Keratinocyte (primary cell): ENCODE data around the gene CDK15. TPM values are rescaled to one million over a fixed set of nuclear protein-coding genes. Genes with fewer than 3 reads are reported as not detected.

Experiments
- DNase-seq: peaks from one replicate; pipeline ENCODE4 v3.0.0-alpha.2; 2011; ENCODE audit warnings: low read depth, missing footprints, low spot score
- FAIRE-seq: peaks from 2 replicates; lab custom pipeline; 2011; peaks lifted over from hg19 to GRCh38; lab: Jason Lieb, UNC
- H2AFZ ChIP-seq: 2 replicates; pipeline ENCODE4 v1.6.0; 2012; ENCODE audit warnings: low read length, control low read depth, inconsistent platforms; ENCODE audit not compliant: control insufficient read depth
- H3K27ac ChIP-seq: 2 replicates; pipeline ENCODE4 v1.5.1; 2011; ENCODE audit warnings: low read length; ENCODE audit not compliant: control insufficient read depth, insufficient read depth
- H3K27me3 ChIP-seq: 3 replicates; pipeline ENCODE4 v1.6.0; 2011; ENCODE audit warnings: low read length; ENCODE audit not compliant: control insufficient read depth, insufficient read depth; ENCODE audit errors: extremely low read depth
- H3K36me3 ChIP-seq, 2 experiments: 2 replicates in 1 of 2; 3 replicates in 1 of 2; pipeline ENCODE4 v1.5.1; 2011; ENCODE audit warnings: low read length in 2 of 2, mild to moderate bottlenecking in 1 of 2; ENCODE audit not compliant: control insufficient read depth in 2 of 2, insufficient read depth in 2 of 2; ENCODE audit errors: extremely low read depth in 1 of 2
- H3K4me1 ChIP-seq: 3 replicates; pipeline ENCODE4 v1.5.1; 2011; ENCODE audit warnings: low read length; ENCODE audit not compliant: control insufficient read depth, insufficient read depth; ENCODE audit errors: extremely low read depth
- H3K4me2 ChIP-seq: 3 replicates; pipeline ENCODE4 v1.6.0; 2011; ENCODE audit warnings: low read depth, low read length; ENCODE audit not compliant: control insufficient read depth, insufficient read depth; ENCODE audit errors: extremely low read depth
- H3K4me3 ChIP-seq, 3 experiments: fragments of 200-600 bp in 1 of 3; sonication (generic) in 1 of 3; 2 replicates in 2 of 3; 3 replicates in 1 of 3; pipeline ENCODE4 v1.5.1; 2011 to 2016; ENCODE audit warnings: low read length in 3 of 3, mild to moderate bottlenecking in 3 of 3, control low read depth in 2 of 3, inconsistent platforms in 1 of 3, low read depth in 1 of 3, mixed read lengths in 1 of 3, mixed run types in 1 of 3, moderate library complexity in 1 of 3; ENCODE audit not compliant: control insufficient read depth in 2 of 3, insufficient read depth in 2 of 3; ENCODE audit errors: extremely low read depth in 1 of 3
- H3K79me2 ChIP-seq: 2 replicates; pipeline ENCODE4 v1.6.0; 2012; ENCODE audit warnings: low read length; ENCODE audit not compliant: control insufficient read depth, insufficient read depth
- H3K9ac ChIP-seq: 3 replicates; pipeline ENCODE4 v1.6.0; 2011; ENCODE audit warnings: low read length; ENCODE audit not compliant: control insufficient read depth, insufficient read depth; ENCODE audit errors: extremely low read depth
- H3K9me1 ChIP-seq: 3 replicates; pipeline ENCODE4 v1.6.0; 2011; ENCODE audit warnings: low read length; ENCODE audit not compliant: control insufficient read depth, insufficient read depth; ENCODE audit errors: extremely low read depth
- H3K9me3 ChIP-seq: 2 replicates; pipeline ENCODE4 v1.5.1; 2012; ENCODE audit warnings: low read depth, low read length; ENCODE audit not compliant: control insufficient read depth
- H4K20me1 ChIP-seq: 3 replicates; pipeline ENCODE4 v1.6.0; 2011; ENCODE audit warnings: low read length; ENCODE audit not compliant: control insufficient read depth, insufficient read depth; ENCODE audit errors: extremely low read depth
- EZH2 ChIP-seq: IDR thresholded peaks from one replicate; pipeline ENCODE4 v1.6.1; 2012; ENCODE audit warnings: inconsistent platforms, mild to moderate bottlenecking, low read length, moderate library complexity
- dilution Hi-C: fragments of 300-500 bp; cut with MboI; formaldehyde crosslinking; loops from one replicate; pipeline ENCODE4 v1.7.0; 2020; ENCODE audit warnings: low sequenced_read_pairs; ENCODE audit not compliant: extremely low pct_ligation_motif_present
- polyA plus RNA-seq, 5 experiments: library from polyadenylated mRNA; depleted of rRNA in 3 of 5; stranded (reverse) in 3 of 5; stranded (forward) in 1 of 5; unstranded in 1 of 5; fragments of >200 nt; gene quantifications; 1 replicate in 1 of 5; 2 replicates in 3 of 5; 3 replicates in 1 of 5; pipeline versions ENCODE4 v1.2.1 to v1.2.3, GENCODE V29; 2011 to 2012; ENCODE audit warnings: missing spikeins in 2 of 5, low read depth in 1 of 5, low replicate concordance in 1 of 5
- TF ChIP-seq, protein P1 (sequence below), 3 experiments: IDR thresholded peaks in 1 of 3; conservative IDR thresholded peaks in 1 of 3; optimal IDR thresholded peaks in 1 of 3; 2 replicates in 2 of 3; 3 replicates in 1 of 3; pipeline versions ENCODE3 to v1.5.1; 2011; ENCODE audit warnings: low read length in 3 of 3, mild to moderate bottlenecking in 3 of 3, moderate library complexity in 2 of 3, control low read depth in 1 of 3, inconsistent platforms in 1 of 3; ENCODE audit not compliant: insufficient read depth in 2 of 3; ENCODE audit errors: extremely low read depth in 1 of 3

CDK15 gene
- polyA plus RNA-seq, 1 donor (not counting 4 experiments of a cell fraction or from before 2014, with no cell fraction given) = 0.96 TPM

GRCh38 chr2:201888426-201888800 is 82.1 kb downstream of the CDK15 start:
- FAIRE-seq (no peak), DNase-seq (no peak)
- no peaks in the 10 kb centered on the region for H4K20me1 ChIP-seq
- dilution Hi-C loops = no loop called here
- H3K4me1 ChIP-seq = peaks cover 16% of the 10 kb centered on the region
- no peak overlapping the region for H3K27ac ChIP-seq
- no peaks in the 10 kb centered on the region for H3K9me1 ChIP-seq
- no peaks in the 10 kb centered on the region for H3K36me3 ChIP-seq
- H3K9me3 ChIP-seq = no peaks in the 10 kb centered on the region
- no peak overlapping the region for H3K9ac ChIP-seq
- peaks cover 9% of the 10 kb centered on the region for H3K27me3 ChIP-seq
- no peak for TF ChIP-seq EZH2
- TF ChIP-seq, protein P1, sequence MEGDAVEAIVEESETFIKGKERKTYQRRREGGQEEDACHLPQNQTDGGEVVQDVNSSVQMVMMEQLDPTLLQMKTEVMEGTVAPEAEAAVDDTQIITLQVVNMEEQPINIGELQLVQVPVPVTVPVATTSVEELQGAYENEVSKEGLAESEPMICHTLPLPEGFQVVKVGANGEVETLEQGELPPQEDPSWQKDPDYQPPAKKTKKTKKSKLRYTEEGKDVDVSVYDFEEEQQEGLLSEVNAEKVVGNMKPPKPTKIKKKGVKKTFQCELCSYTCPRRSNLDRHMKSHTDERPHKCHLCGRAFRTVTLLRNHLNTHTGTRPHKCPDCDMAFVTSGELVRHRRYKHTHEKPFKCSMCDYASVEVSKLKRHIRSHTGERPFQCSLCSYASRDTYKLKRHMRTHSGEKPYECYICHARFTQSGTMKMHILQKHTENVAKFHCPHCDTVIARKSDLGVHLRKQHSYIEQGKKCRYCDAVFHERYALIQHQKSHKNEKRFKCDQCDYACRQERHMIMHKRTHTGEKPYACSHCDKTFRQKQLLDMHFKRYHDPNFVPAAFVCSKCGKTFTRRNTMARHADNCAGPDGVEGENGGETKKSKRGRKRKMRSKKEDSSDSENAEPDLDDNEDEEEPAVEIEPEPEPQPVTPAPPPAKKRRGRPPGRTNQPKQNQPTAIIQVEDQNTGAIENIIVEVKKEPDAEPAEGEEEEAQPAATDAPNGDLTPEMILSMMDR (optimal IDR thresholded peaks at IDR 0.05 in 1 of 3, IDR thresholded peaks at IDR 0.05 in 1 of 3, conservative IDR thresholded peaks at IDR 0.05 in 1 of 3; ENCODE audit: extremely low read depth in 1 of 3, insufficient read depth in 2 of 3, low read length in 3 of 3) = no peak
- peak overlapping the region; percentile 24 for H2AFZ ChIP-seq
- peak overlapping the region in 1 of 3 experiments; percentile 23 for H3K4me3 ChIP-seq
- H3K79me2 ChIP-seq = no peaks in the 10 kb centered on the region
- peak overlapping the region; percentile 35 for H3K4me2 ChIP-seq

DNA sequence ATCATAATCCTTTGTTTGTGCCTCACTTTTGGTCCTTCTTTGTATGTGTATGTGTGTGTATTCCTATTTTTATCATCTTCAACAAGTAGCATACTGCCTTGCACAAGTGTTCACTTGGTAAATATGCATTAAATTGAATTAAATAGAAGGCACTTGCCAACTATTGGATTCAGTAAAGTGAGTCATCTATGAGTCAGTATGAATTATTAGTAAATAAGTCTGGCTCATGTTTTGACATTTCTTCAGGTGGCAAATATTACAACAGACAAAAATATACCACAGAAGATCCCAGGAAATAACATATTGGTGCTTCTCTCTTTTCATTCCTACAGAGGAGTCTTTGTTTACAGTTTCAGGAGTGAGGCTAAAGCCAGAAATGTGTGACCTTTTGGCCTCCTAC is 84.1 kb downstream of the CDK15 start:
- TF ChIP-seq EZH2 = no peak
- TF ChIP-seq, protein P1 (optimal IDR thresholded peaks at IDR 0.05 in 1 of 3, IDR thresholded peaks at IDR 0.05 in 1 of 3, conservative IDR thresholded peaks at IDR 0.05 in 1 of 3; ENCODE audit: extremely low read depth in 1 of 3, insufficient read depth in 2 of 3, low read length in 3 of 3) = no peak
- H3K9me1 ChIP-seq = no peaks in the 10 kb centered on the region
- DNase-seq = peak; percentile 13
- H3K4me3 ChIP-seq = no peak overlapping the region
- no peaks in the 10 kb centered on the region for H4K20me1 ChIP-seq
- no peaks in the 10 kb centered on the region for H3K36me3 ChIP-seq
- H2AFZ ChIP-seq = no peak overlapping the region
- no peak overlapping the region for H3K27ac ChIP-seq
- peak overlapping the region; percentile 6 for H3K4me2 ChIP-seq
- H3K79me2 ChIP-seq = no peaks in the 10 kb centered on the region
- no peak for FAIRE-seq
- H3K9ac ChIP-seq = no peak overlapping the region
- peaks cover 16% of the 10 kb centered on the region for H3K4me1 ChIP-seq
- H3K27me3 ChIP-seq = peaks cover 5% of the 10 kb centered on the region
- dilution Hi-C loops = no loop called here
- H3K9me3 ChIP-seq = no peaks in the 10 kb centered on the region
